ENCODE measurements around the gene ADAMTS7.
"Not testable (repeated sequence)": the region's sequence is repeated elsewhere in the genome, so short reads cannot be mapped to it uniquely, and the experiment has no call there.

ADAMTS7 gene

DNA sequence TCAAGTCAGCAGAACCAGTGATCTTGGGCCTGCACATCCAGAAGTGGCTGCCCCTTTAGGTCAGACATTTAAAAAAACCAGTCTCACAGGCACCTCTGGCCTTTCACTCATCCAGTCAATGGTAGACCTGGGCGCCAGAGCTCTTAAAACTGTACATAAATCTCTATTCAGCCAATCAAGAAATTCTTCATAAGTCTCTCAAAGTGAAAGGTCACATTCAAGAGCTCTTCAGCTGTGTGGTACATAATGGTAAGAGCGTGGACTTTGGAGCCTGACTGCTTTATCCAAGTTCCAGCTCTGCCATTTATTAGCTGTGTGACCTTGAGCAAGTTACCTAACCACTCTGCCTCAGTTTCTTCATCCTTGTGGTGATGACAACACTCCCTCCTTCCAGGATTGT lies 39.1 kb upstream of the ADAMTS7 start (continued):
- TF ChIP-seq, protein P1, sequence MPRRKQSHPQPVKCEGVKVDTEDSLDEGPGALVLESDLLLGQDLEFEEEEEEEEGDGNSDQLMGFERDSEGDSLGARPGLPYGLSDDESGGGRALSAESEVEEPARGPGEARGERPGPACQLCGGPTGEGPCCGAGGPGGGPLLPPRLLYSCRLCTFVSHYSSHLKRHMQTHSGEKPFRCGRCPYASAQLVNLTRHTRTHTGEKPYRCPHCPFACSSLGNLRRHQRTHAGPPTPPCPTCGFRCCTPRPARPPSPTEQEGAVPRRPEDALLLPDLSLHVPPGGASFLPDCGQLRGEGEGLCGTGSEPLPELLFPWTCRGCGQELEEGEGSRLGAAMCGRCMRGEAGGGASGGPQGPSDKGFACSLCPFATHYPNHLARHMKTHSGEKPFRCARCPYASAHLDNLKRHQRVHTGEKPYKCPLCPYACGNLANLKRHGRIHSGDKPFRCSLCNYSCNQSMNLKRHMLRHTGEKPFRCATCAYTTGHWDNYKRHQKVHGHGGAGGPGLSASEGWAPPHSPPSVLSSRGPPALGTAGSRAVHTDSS (tag by site-specific recombination; IDR thresholded peaks at IDR 0.05) = no peak
- TF ChIP-seq ZNF350 (tag by site-specific recombination; IDR thresholded peaks at IDR 0.05) = no peak
- no peak for TF ChIP-seq ZNF404 (tag by site-specific recombination; IDR thresholded peaks at IDR 0.05)
- no peak for TF ChIP-seq ZFHX2 (tag by site-specific recombination; conservative IDR thresholded peaks at IDR 0.05)
- TF ChIP-seq, protein P2, sequence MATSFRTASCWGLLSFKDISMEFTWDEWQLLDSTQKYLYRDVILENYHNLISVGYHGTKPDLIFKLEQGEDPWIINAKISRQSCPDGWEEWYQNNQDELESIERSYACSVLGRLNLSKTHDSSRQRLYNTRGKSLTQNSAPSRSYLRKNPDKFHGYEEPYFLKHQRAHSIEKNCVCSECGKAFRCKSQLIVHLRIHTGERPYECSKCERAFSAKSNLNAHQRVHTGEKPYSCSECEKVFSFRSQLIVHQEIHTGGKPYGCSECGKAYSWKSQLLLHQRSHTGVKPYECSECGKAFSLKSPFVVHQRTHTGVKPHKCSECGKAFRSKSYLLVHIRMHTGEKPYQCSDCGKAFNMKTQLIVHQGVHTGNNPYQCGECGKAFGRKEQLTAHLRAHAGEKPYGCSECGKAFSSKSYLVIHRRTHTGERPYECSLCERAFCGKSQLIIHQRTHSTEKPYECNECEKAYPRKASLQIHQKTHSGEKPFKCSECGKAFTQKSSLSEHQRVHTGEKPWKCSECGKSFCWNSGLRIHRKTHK (tag by site-specific recombination; IDR thresholded peaks at IDR 0.05) = no peak
- no peak for TF ChIP-seq TCF7L2 (IDR thresholded peaks at IDR 0.05; ENCODE audit: borderline replicate concordance, low read depth, low read length)
- TF ChIP-seq ZNF624 (tag by site-specific recombination; IDR thresholded peaks at IDR 0.05) = no peak

DNA sequence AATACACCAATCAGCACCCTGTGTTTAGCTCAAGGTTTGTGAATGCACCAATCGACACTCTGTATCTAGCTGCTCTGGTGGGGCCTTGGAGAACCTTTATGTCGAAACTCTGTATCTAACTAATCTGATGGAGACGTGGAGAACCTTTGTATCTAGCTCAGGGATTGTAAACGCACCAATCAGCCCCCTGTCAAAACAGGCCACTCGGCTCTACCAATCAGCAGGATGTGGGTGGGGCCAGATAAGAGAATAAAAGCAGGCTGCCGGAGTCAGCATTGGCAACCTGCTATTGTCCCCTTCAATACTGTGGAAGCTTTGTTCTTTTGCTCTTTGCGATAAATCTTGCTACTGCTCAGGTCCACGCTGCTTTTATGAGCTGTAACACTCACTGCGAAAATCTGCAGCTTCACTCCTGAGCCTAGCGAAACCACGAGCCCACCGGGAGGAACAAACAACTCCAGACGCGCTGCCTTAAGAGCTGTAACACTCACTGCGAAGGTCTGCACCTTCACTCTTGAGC lies 36.2 kb upstream of the ADAMTS7 start:
- H3K36me3 ChIP-seq (ENCODE audit: control insufficient read depth in 2 of 2, insufficient read depth in 1 of 2, low read length in 2 of 2); POLR2A ChIA-PET; H3K27ac ChIP-seq (ENCODE audit: extremely low read depth, low read depth, low read length); H3K9me3 ChIP-seq (ENCODE audit: control insufficient read depth, insufficient read depth, low read depth, low read length); H3K4me1 ChIP-seq (ENCODE audit: control insufficient read depth, insufficient read depth, low read length); H3K4me3 ChIP-seq (ENCODE audit: low read depth, low read length): not testable (repeated sequence)
- CTCF ChIA-PET = interaction anchor here (1.2 kb wide), 1 partner anchor 35 kb away, joined by 3 read pairs; no protein-coding TSS in a partner anchor

DNA sequence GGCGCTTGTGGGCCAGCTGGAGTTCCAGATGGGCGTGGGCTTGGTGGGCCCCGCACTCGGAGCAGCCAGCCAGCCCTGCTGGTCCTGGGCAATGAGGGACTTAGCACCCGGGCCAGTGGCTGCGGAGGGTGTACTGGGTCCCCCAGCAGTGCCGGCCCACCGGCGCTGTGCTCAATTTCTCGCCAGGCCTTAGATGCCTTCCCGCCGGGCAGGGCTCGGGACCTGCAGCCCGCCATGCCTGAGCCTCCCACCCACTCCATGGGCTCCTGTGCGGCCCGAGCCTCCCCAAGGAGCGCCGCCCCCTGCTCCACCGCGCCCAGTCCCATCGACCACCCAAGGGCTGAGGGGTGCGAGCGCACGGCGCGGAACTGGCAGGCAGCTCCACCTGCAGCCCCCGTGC lies 35.6 kb upstream of the ADAMTS7 start:
- CTCF ChIA-PET = interaction anchor here (1.2 kb wide), 1 partner anchor 35 kb away, joined by 3 read pairs; no protein-coding TSS in a partner anchor
- POLR2A ChIA-PET; H3K27ac ChIP-seq (ENCODE audit: extremely low read depth, low read depth, low read length); H3K9me3 ChIP-seq (ENCODE audit: control insufficient read depth, insufficient read depth, low read depth, low read length); H3K36me3 ChIP-seq (ENCODE audit: control insufficient read depth in 2 of 2, insufficient read depth in 1 of 2, low read length in 2 of 2); H3K4me1 ChIP-seq (ENCODE audit: control insufficient read depth, insufficient read depth, low read length); H3K4me3 ChIP-seq (ENCODE audit: low read depth, low read length): not testable (repeated sequence)

DNA sequence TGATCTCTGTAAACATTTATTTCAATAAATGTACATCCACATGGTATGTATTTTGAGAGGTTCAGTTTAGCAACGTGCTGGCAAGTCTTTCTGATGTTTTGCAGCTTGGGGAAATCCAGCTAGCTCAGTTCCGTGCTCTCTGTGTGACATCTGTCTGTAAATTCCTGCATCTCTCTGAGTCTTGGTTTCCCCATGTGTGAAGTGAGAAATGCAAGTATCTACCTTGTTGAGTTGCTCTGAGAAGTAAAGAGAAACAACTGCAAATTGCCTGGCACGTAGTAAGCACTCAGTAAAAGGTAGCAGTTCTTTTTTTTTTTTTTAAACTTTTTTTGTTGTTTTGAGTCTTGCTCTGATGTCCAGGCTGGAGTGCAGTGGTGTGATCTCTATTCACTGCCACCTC lies 31.3 kb upstream of the ADAMTS7 start:
- Histone ChIP-seq H3K27ac (ENCODE audit: extremely low read depth, low read depth, low read length) (no peak overlapping the region), H3K4me3 (ENCODE audit: low read depth, low read length) (no peak overlapping the region), H3K4me1 (ENCODE audit: control insufficient read depth, insufficient read depth, low read length) (no peaks in the 10 kb centered on the region), H3K36me3 (ENCODE audit: control insufficient read depth in 2 of 2, insufficient read depth in 1 of 2, low read length in 2 of 2) (no peaks in the 10 kb centered on the region), H3K9me3 (ENCODE audit: control insufficient read depth, insufficient read depth, low read depth, low read length) (no peaks in the 10 kb centered on the region)
- TF ChIP-seq ZEB2 (tag by site-specific recombination; IDR thresholded peaks at IDR 0.05) (no peak), ZNF664 (tag by site-specific recombination; IDR thresholded peaks at IDR 0.05) (0 out of 2 replicates have a peak, but pooled peaks have one; percentile 9), ZBTB8A (tag by site-specific recombination; IDR thresholded peaks at IDR 0.05) (no peak)
- TF ChIP-seq, protein P3, sequence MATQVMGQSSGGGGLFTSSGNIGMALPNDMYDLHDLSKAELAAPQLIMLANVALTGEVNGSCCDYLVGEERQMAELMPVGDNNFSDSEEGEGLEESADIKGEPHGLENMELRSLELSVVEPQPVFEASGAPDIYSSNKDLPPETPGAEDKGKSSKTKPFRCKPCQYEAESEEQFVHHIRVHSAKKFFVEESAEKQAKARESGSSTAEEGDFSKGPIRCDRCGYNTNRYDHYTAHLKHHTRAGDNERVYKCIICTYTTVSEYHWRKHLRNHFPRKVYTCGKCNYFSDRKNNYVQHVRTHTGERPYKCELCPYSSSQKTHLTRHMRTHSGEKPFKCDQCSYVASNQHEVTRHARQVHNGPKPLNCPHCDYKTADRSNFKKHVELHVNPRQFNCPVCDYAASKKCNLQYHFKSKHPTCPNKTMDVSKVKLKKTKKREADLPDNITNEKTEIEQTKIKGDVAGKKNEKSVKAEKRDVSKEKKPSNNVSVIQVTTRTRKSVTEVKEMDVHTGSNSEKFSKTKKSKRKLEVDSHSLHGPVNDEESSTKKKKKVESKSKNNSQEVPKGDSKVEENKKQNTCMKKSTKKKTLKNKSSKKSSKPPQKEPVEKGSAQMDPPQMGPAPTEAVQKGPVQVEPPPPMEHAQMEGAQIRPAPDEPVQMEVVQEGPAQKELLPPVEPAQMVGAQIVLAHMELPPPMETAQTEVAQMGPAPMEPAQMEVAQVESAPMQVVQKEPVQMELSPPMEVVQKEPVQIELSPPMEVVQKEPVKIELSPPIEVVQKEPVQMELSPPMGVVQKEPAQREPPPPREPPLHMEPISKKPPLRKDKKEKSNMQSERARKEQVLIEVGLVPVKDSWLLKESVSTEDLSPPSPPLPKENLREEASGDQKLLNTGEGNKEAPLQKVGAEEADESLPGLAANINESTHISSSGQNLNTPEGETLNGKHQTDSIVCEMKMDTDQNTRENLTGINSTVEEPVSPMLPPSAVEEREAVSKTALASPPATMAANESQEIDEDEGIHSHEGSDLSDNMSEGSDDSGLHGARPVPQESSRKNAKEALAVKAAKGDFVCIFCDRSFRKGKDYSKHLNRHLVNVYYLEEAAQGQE (tag by site-specific recombination; IDR thresholded peaks at IDR 0.05) = no peak
- ChIA-PET CTCF (interaction anchor here (0.7 to 1.0 kb wide), 3 partner anchors 17 to 223 kb away, joined by 3 read pairs; no protein-coding TSS in a partner anchor), POLR2A (no interaction called here)
